ENCODE data around the gene TAF9.
"Not testable (repeated sequence)": the region's sequence is repeated elsewhere in the genome, so short reads cannot be mapped to it uniquely, and the experiment has no call there.

TAF9 gene, protein sequence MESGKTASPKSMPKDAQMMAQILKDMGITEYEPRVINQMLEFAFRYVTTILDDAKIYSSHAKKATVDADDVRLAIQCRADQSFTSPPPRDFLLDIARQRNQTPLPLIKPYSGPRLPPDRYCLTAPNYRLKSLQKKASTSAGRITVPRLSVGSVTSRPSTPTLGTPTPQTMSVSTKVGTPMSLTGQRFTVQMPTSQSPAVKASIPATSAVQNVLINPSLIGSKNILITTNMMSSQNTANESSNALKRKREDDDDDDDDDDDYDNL

DNA sequence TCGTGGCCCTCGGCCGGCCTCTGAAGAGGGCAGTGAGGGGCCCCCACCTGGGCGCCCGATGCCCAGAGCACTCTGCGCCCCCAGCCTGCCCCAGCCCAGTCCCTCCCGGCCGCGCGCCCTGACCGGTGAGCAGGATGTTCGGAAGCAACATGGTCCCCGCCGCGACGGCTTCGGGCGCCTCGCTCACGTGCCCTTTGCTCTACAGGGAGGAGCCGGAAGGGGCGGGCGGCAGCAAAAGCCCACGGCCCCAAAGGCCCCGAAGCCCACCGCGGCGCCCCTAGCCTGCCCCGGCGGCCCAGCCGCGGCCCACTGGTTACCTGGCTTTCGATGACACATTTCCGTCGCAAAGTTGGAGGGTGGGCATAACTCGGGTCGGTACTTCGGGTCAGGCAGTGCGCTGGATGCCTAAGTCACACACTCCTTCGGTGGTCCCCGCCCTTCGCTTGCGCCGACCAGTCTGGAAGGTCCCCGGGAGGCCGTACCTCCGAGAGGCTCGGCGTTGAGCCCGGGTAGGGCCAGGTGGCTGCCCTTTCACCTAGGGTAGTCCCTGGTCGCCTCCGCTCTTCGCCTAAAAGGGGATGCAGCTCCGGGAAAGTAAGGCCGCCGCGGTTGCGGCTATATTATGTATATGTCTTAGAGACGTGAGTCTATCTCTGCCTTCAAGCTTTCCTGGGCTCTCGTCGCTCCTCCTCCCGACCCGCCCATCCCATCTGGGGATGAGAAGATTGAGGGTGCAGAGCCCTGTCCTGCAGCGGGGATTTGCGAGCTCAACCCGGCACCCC lies at the start of gene TAF9, which contains the start of the genes AK6 and RAD17:
TAF9 (minus strand) TSS at position 181 of the 782 bp plus-strand sequence. CDS start 3,783 bp downstream, outside the sequence.
AK6 (minus strand) TSS at position 181 of the 782 bp plus-strand sequence; CDS start at position 151, 30 bp downstream.
RAD17 (plus strand) TSS at position 479 of the 782 bp plus-strand sequence. CDS start 2,391 bp downstream, outside the sequence.
- peak; percentile 92 for DNase-seq (ENCODE audit: low spot score)

DNA sequence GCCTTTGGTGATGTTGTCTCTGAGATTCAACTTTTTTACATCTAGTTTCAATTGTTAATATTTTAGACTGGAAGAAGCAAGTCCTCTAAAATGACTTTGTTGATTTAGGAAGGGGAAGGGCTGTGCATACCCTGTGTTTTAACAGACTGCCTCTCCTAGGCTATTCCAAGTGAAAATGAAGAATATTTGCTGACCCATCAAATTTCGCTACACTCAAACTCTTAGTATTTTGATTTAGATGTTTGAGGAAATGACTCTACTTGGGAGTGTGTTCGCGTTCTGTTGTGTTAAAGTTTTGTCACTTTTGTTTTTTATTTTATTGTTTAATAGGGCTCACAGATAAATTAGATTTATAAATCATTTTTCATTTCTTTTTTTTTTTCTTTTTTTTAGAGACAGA lies 49.2 kb upstream of the TAF9 start:
- no peak for DNase-seq (ENCODE audit: low spot score)

- no peak for DNase-seq (ENCODE audit: low spot score)
Observed at GRCh38 chr5:69416699-69417098, 47.4 kb upstream of the TAF9 start.

GRCh38 chr5:69416180-69416579 lies 46.9 kb upstream of the TAF9 start:
- DNase-seq (ENCODE audit: low spot score) = no peak

DNA sequence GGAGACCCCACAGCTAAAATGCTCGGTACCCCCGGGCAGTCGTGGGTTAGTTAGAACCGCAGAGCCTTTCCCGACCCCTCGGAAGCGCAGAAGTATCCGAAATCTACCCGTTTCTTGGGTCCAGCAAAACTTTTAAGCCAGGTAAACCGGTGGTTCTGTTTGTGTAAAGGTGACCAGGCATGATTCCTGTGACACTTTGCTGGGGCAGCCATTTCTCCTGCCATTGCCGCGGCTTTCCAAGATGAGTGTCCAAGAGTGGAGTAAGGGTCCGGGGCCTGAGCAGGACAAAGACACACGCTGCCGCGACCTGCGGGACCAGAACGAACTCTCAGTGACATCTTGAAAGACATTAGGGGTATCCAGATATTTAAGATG lies 46.3 kb upstream of the TAF9 start:
- DNase-seq (ENCODE audit: low spot score) = no peak

GRCh38 chr5:69414885-69415583 lies 45.7 kb upstream of the TAF9 start, which contains the start of gene MARVELD2:
MARVELD2 (plus strand) TSS chr5:69415116; CDS start chr5:69419386, 4,270 bp downstream.
- peak; percentile 22 for DNase-seq (ENCODE audit: low spot score)

DNA sequence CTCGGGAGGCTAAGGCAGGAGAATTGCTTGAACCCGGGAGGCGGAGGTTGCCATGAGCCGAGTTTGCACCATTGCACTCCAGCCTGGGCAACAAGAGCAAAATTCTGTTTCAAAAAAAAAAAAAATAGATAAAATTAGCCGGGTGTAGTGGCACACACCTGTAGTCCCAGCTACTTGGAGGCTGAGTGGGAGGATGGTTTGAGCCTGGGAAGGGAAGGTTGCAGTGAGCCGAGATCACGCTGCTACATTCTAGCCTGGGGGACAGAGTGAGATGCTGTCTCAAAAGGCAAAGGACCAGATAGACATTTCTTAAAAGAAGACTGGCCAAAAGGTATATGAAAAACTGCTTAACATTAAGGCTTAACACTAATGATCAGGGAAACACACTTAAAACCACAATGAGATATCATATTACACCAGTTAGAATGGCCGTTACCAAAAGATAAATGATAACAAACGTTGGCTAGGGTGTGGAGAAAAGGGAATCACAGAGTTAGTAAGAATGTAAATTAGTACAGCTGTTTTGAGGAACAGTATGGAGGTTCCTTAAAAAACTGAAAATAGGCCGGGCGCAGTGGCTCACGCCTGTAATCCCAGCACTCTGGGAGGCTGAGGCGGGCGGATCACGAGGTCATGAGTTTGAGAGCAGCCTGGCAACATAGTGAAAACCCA lies 35.5 kb upstream of the TAF9 start:
- DNase-seq (ENCODE audit: low spot score) = no peak

GRCh38 chr5:69378376-69378775 lies 9.1 kb upstream of the TAF9 start:
- no peak for DNase-seq (ENCODE audit: low spot score)

DNA sequence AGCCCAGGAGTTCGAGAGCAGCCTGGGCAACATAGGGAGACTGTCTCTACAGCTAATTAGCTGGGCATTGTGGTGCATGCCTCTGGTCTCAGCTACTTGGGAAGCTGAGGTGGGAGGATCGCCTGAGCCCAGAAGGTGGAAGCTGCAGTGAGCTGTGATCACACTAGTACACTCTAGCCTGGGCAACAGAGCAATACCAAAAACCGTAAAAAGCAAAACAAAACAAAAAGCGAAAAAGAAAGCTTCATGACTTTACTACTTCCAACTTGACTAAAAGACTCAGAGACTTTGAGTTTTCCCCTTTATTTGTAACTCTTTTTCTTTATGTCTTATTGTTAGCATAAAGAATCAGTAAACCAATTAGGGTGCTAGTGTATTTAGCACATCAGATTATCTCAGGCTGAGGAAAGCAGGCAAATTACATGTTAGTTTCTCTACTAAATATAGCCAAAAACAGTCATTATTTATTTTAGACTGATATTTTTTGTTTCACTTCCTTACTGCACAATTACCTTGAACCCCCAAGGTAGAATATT lies 5.7 kb upstream of the TAF9 start:
- DNase-seq (ENCODE audit: low spot score) = no peak

- no peak for DNase-seq (ENCODE audit: low spot score)
Observed at GRCh38 chr5:69372394-69372793, 3.1 kb upstream of the TAF9 start.

DNA sequence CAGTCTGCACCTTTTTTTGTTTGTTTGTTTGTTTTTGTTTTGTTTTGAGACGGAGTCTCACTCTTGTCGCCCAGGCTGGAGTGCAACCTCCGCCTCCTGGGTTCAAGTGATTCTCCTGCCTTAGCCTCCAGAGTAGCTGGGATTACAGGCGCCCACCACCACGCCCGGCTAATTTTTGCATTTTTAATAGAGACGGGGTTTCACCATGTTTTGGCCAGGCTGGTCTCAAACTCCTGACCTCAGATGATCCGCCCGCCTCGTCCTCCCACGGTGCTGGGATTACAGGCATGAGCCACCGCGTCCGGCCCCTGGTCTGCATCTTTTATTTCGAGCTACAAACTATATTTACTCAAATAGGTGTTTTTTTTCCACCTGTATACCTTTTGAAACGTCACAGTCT lies 1.0 kb upstream of the TAF9 start:
- not testable (repeated sequence) for DNase-seq (ENCODE audit: low spot score)

DNA sequence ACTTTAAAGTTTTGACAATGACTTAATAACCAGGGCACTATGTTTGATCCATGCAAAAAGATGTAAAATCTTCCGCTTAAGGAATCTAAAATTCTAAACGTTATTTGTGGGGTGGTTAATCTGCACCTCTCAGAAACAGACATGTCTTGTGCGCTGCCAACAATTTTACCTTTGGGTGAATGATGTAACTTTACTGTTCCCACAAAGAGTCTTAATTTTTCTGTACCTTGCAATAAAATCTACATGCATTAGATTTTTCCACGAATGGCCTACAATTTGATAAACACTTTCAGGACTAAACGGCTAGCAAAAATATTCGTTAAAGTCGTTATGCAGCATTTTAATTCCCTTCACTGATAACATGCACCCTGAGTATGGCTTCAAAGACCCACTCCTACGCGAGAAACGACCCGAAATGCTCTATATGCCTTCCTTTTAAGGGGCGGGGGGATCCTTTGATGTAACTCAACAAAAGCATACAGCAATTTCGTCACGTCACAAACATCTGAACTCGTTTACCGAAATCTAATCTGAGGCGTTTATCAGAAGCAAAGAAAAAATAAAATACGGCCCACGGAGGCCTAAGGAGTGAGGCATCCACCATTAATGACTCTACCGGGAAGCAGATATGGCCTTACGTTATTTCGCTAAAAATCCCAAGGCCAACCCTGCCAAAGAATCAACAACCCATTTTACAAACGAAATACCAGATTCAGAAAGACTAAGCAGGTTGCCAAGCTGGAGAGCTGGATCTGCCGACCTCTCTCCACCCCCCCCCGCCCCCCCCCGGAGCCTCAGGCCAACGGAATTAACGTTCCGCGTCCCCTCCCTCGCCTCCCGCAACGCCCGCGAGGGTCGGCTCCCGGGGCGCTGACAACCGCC lies 621 bp downstream of the TAF9 start:
- peak; percentile 65 for DNase-seq (ENCODE audit: low spot score)

GRCh38 chr5:69367697-69368279 lies 1.5 kb downstream of the TAF9 start:
- DNase-seq (ENCODE audit: low spot score) = no peak

- DNase-seq (ENCODE audit: low spot score) = no peak
Observed at GRCh38 chr5:69364850-69365249, 4.5 kb downstream of the TAF9 start.

DNA sequence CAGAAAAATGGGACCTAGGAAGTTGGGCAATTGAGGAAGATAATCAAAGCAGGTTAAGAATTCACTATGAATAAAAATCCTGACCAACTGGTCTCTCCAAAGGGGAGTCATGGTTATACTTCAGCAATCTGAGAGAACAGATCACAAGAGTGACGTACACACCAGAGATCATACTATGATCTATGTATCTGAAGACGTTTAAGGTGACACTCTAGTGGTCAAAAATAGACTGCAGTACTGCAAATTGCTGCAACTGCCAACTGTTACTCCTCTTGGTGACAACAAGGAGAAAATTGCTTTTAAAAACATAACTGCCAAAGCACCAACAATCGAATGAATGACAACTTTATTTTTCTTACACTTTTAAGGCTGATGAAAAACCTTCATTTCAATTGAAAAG lies 4.9 kb downstream of the TAF9 start:
- peak; percentile 4 for DNase-seq (ENCODE audit: low spot score)

DNA sequence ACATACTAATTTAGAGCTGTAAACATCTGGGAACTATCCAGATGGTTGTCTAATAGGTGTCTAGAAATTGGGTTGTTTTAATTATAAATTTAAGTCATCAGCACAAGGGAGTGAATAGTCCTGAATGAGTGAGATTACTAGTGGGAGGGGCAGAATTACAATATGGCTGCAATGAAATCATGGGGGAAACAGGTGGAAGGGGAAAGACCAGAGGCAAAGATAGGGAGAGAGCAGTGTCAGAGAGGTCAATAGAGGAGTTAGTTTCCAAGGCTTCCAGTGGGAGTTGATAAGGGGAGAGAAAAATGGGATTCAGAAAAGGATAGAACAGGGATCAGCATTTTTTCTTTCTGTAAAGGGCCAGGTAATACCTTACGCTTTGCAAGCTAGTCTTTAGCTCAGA lies 8.9 kb downstream of the TAF9 start:
- DNase-seq (ENCODE audit: low spot score) = no peak

GRCh38 chr5:69359699-69360098 lies 9.6 kb downstream of the TAF9 start:
- DNase-seq (ENCODE audit: low spot score) = no peak

DNA sequence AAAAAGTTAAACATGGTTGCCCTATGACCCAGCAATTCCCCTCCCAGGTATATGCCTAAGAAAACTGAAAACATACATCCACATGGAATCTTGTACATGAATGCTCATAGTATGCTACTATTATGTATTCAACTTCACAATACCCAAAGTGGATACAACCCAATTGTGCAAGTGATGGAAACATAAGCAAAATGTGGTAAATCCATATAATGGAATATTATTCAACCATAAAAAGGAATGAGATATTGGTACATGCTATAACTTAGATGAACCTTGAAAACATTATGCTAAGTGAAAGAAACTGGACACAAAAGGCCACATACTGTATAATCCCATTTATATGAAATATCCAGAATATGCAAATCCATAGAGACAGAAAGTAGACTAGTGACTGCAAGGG lies 18.7 kb downstream of the TAF9 start:
- no peak for DNase-seq (ENCODE audit: low spot score)

DNA sequence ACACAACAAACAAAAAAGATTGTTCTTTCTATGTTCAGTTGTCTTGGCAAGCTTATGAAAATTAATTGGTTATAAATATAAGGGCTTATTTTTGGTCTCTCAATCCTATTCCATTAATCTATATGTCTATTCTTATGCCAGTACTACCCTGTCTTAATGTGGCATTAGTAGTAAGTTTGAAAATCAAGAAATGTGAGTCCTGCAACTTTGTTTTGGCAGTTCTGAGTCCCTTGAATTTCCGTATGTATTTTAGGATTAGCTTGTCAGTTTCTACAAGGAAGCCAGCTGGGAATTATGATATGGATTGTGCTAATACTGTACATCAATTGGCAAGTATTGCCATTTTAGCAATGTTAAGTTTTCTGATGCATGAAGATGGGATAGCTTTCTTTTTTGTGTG lies 26.2 kb downstream of the TAF9 start:
- DNase-seq (ENCODE audit: low spot score) = no peak

- no peak for DNase-seq (ENCODE audit: low spot score)
Observed at GRCh38 chr5:69341520-69342161, 27.7 kb downstream of the TAF9 start.

Data from AG08395 (cell line).